ENCODE data around the gene KIF26B.

The KIF26B gene

GRCh38 chr1:245160288-245160687, 5.5 kb downstream of the KIF26B start:
- DNase-seq (ENCODE audit: low read depth): peak; percentile 25
- no peak overlapping the region for H3K4me3 ChIP-seq (ENCODE audit: low read depth, low read length)
- TF ChIP-seq CTCF (conservative IDR thresholded peaks at IDR 0.05; ENCODE audit: low read depth, low read length): no peak

- no peak for TF ChIP-seq CTCF (conservative IDR thresholded peaks at IDR 0.05; ENCODE audit: low read depth, low read length)
- H3K4me3 ChIP-seq (ENCODE audit: low read depth, low read length): no peak overlapping the region
- DNase-seq (ENCODE audit: low read depth): no peak
Measured at GRCh38 chr1:245160741-245161400, 6.1 kb downstream of the KIF26B start.

GRCh38 chr1:245161866-245162265, 7.1 kb downstream of the KIF26B start:
- H3K4me3 ChIP-seq (ENCODE audit: low read depth, low read length): no peak overlapping the region
- DNase-seq (ENCODE audit: low read depth): no peak
- TF ChIP-seq CTCF (conservative IDR thresholded peaks at IDR 0.05; ENCODE audit: low read depth, low read length): no peak

DNA sequence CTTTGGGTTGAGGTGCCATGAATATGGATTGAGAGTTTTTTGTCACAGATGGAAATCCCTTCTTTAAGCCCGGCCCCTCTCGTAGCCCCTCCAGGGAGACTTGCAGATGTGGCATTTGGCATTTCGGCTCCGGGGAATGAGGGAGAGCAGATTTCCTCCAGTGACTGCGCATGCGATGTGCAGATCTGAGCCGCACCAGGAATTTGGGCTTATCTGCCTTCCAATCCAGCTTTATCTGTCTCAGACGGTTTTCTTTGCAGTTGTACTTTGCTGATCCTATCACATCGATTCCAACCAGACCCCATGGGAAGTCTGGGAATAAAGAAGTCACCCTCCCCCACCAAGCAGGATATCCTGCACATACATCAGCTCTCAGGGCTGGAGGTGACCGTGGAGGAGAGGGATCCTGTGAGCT, 11.7 kb downstream of the KIF26B start:
- DNase-seq (ENCODE audit: low read depth): peak; percentile 48
- no peak for TF ChIP-seq CTCF (conservative IDR thresholded peaks at IDR 0.05; ENCODE audit: low read depth, low read length)
- peak overlapping the region; percentile 41 for H3K4me3 ChIP-seq (ENCODE audit: low read depth, low read length)

DNA sequence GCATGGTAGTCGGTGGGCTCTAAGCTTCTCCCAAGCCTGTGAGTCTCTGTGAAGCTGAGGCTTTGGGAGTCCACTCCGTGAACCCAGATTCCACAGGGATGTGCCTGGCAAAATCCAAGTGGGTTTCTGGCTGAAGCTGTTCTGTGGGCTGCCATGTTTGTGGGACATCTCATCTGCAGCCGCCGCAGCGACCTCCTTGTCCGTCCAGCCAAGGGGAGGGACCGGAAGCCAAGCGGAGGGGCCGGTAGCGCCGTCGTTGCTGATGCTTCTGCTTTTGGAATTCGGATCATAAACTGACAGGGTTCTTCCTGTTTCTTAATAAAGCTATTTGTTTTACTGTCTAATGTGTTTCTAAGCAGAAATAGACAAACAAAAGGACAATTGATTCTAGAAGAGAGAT, 13.3 kb downstream of the KIF26B start:
- no peak overlapping the region for H3K4me3 ChIP-seq (ENCODE audit: low read depth, low read length)
- DNase-seq (ENCODE audit: low read depth): no peak
- no peak for TF ChIP-seq CTCF (conservative IDR thresholded peaks at IDR 0.05; ENCODE audit: low read depth, low read length)

DNA sequence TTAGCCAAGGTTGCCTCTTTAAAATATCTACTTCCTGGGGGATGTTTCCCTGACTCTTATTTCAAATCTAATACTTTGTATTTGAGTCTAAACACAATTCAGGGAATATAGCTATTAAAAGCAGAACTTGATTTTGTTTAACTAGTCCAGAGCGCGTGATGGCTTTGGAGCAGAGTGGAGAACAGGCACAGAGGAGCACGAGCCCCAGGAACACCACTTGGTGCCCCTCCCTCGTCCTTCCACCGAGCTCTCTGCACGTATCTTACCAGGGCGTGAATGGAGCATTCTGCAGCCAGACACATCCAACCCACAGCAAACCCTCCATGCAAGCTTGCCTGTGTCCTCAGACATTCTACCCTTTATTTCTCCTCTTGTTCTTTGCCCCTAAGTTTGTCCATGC, 14.1 kb downstream of the KIF26B start:
- DNase-seq (ENCODE audit: low read depth): no peak
- no peak for TF ChIP-seq CTCF (conservative IDR thresholded peaks at IDR 0.05; ENCODE audit: low read depth, low read length)
- no peak overlapping the region for H3K4me3 ChIP-seq (ENCODE audit: low read depth, low read length)

- DNase-seq (ENCODE audit: low read depth): no peak
- no peak overlapping the region for H3K4me3 ChIP-seq (ENCODE audit: low read depth, low read length)
- no peak for TF ChIP-seq CTCF (conservative IDR thresholded peaks at IDR 0.05; ENCODE audit: low read depth, low read length)
Measured at GRCh38 chr1:245169376-245169775, 14.6 kb downstream of the KIF26B start.
